MCF 10A (cell line): ENCODE data around the gene LIX1L. TPM values are rescaled to one million over a fixed set of nuclear protein-coding genes. Genes with fewer than 3 reads are reported as not detected.

Source experiments
- BruUV-seq: library from RNA; stranded (reverse); fragments of 400-500 nt; replicated peaks from 2 replicates; lab custom pipeline; 2021; lab: Mats Ljungman, UMichigan
- CTCF ChIA-PET: fragments of 300-600 bp; sonication (Branson Sonifier 250); formaldehyde crosslinking; extraction: SDS; loops from one replicate; lab custom pipeline; 2021; ENCODE audit warnings: antibody characterized with exemption, inconsistent platforms; lab: Yijun Ruan, JAX
- POLR2A ChIA-PET: fragments of 300-600, 350-650 bp; sonication (Branson Sonifier 250); formaldehyde crosslinking; extraction: SDS; loops from one replicate; lab custom pipeline; 2020; ENCODE audit warnings: antibody characterized with exemption, inconsistent platforms; lab: Yijun Ruan, JAX
- DNase-seq: peaks from one replicate; pipeline ENCODE4 v3.0.0-alpha.2; 2018; ENCODE audit not compliant: unreplicated experiment
- H3K27ac Mint-ChIP-seq: one replicate; pipeline ENCODE4 v1.8.0; 2022; ENCODE audit warnings: mild to moderate bottlenecking, low read depth, mixed read lengths; ENCODE audit not compliant: unreplicated experiment
- H3K27me3 Mint-ChIP-seq: one replicate; pipeline ENCODE4 v1.8.0; 2022; ENCODE audit warnings: mixed read lengths; ENCODE audit not compliant: insufficient read depth, unreplicated experiment
- H3K36me3 Mint-ChIP-seq: one replicate; pipeline ENCODE4 v1.8.0; 2022; ENCODE audit warnings: mild to moderate bottlenecking, moderate library complexity, mixed read lengths; ENCODE audit not compliant: insufficient read depth, unreplicated experiment
- H3K4me1 Mint-ChIP-seq: one replicate; pipeline ENCODE4 v1.8.0; 2022; ENCODE audit warnings: mixed read lengths; ENCODE audit not compliant: insufficient read depth, unreplicated experiment
- H3K4me3 Mint-ChIP-seq: one replicate; pipeline ENCODE4 v1.8.0; 2022; ENCODE audit warnings: mild to moderate bottlenecking, moderate library complexity, mixed read lengths; ENCODE audit not compliant: unreplicated experiment
- H3K9me3 Mint-ChIP-seq: one replicate; pipeline ENCODE4 v1.8.0; 2022; ENCODE audit warnings: mixed read lengths; ENCODE audit not compliant: unreplicated experiment
- CTCF ChIP-seq: fragments of 200-600 bp; IDR thresholded peaks from one replicate; pipeline ENCODE4 v1.8.0; 2022; ENCODE audit warnings: antibody characterized with exemption, mild to moderate bottlenecking; ENCODE audit not compliant: unreplicated experiment
- intact Hi-C: fragments of 100-400 bp; cut with micrococcal nuclease; formaldehyde crosslinking; loops from 2 replicates; pipeline ENCODE4 v1.14.1; 2022
- total RNA-seq: library from RNA; stranded (reverse); gene quantifications from 2 replicates; pipeline ENCODE4 v1.2.3, GENCODE V29; 2022

LIX1L gene
- total RNA-seq, 1 experiment from 2014 or later, result 42.1 TPM

DNA sequence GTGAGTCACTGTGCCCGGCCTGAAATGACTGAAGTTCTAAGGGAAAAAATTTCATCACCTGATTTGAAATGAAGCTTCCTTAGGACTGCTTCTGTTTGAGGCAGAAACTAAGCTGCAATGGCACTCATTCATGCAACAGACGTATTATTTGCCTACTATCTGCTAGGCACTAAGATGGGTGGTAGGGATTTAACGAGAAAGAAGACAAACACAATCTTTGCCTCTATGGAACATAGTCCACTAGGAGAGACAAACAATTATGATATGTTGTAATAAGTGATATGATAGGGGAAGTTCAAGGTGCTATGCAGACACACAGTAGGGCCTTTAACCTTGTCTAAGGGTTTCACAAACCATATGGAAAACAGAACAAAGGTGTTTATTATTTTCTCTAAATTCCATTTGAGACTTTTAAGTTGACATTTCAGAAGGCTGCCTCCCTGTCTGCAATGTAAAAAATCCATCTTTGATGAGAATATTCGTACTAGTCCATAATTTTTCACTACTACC is 11.3 kb downstream of the LIX1L start:
- TF ChIP-seq CTCF, result no peak
- Mint-ChIP-seq H3K36me3 (peaks cover 43% of the 10 kb centered on the region), H3K4me1 (peaks cover 5% of the 10 kb centered on the region), H3K27me3 (no peaks in the 10 kb centered on the region), H3K9me3 (no peaks in the 10 kb centered on the region), H3K4me3 (no peak overlapping the region), H3K27ac (no peak overlapping the region)
- ChIA-PET CTCF (interaction anchor here (0.6 to 1.2 kb wide), 2 partner anchors 26 to 61 kb away, joined by 3 read pairs; no protein-coding TSS in a partner anchor), POLR2A (interaction anchor here (0.9 to 1.4 kb wide), 3 partner anchors 11 to 19 kb away, joined by 3 to 6 read pairs (median 5); partner anchors contain the start of genes ANKRD34A, LIX1L, POLR3GL and RBM8A)
- intact Hi-C loops, result no loop called here
- DNase-seq, result no peak
- TSS peak; percentile 15 for BruUV-seq

DNA sequence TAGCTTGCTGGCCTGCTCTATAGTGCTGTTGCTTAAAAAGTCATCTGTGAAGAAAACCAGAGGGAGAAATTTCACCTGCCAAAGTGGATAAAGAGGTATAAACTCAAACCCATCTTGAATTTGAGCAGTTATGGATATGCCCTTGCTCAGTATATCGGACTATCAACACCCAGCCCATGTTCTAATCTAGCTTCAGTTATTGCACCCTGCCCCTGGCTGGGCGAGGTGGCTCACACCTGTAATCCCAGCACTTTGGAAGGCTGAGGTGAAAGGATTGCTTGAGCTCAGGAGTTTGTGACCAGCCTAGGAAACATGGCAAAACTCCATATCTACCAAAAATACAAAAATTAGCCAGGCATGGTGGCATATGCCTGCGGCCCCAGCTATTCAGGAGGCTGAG is 13.3 kb downstream of the LIX1L start:
- H3K27ac Mint-ChIP-seq, result no peak overlapping the region
- ChIA-PET CTCF (interaction anchor here (0.9 to 1.7 kb wide), 7 partner anchors 17 to 99 kb away, joined by 3 to 10 read pairs (median 4); partner anchors contain the start of genes ITGA10, NUDT17 and RBM8A), POLR2A (interaction anchor here (1.2 to 1.4 kb wide), 4 partner anchors 11 to 17 kb away, joined by 3 to 8 read pairs (median 4); partner anchors contain the start of genes LIX1L and RBM8A)
- H3K9me3 Mint-ChIP-seq, result no peaks in the 10 kb centered on the region
- DNase-seq, result no peak
- TF ChIP-seq CTCF, result no peak
- BruUV-seq, result no TSS peak
- H3K4me1 Mint-ChIP-seq, result peaks cover 5% of the 10 kb centered on the region
- H3K27me3 Mint-ChIP-seq, result no peaks in the 10 kb centered on the region
- H3K4me3 Mint-ChIP-seq, result no peak overlapping the region
- intact Hi-C loops, result no loop called here
- H3K36me3 Mint-ChIP-seq, result peaks cover 62% of the 10 kb centered on the region

DNA sequence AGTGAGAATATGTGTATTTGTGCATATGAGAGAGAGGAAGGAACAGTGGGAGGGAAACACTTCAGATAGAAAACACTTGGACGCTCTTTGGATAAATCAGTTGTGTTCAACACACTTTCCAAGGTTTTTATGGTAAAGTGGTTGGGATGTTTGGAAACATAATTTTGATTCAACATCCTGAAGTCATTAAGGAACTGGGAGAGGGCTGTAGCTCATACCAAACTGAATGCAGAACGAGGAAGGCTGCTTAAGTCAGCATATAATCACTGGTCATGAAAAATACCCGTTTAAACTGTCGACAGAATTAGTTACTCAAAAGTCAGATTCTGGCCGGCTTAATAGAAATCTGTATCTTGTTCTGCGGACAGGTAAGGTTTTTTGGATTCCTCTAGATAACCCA is 14.9 kb downstream of the LIX1L start:
- Mint-ChIP-seq H3K4me1 (no peaks in the 10 kb centered on the region), H3K27ac (no peak overlapping the region), H3K36me3 (peaks cover 72% of the 10 kb centered on the region), H3K4me3 (no peak overlapping the region), H3K27me3 (no peaks in the 10 kb centered on the region), H3K9me3 (no peaks in the 10 kb centered on the region)
- no peak for TF ChIP-seq CTCF
- BruUV-seq, result no TSS peak
- ChIA-PET CTCF (interaction anchor here (0.8 to 1.7 kb wide), 5 partner anchors 8 to 51 kb away, joined by 3 to 10 read pairs (median 6); partner anchors contain the start of gene ITGA10), POLR2A (interaction anchor here (0.8 to 2.5 kb wide), 7 partner anchors 9 to 21 kb away, joined by 3 to 15 read pairs (median 4); partner anchors contain the start of genes ANKRD34A, LIX1L, POLR3GL and RBM8A)
- no peak for DNase-seq
- intact Hi-C loops, result no loop called here

DNA sequence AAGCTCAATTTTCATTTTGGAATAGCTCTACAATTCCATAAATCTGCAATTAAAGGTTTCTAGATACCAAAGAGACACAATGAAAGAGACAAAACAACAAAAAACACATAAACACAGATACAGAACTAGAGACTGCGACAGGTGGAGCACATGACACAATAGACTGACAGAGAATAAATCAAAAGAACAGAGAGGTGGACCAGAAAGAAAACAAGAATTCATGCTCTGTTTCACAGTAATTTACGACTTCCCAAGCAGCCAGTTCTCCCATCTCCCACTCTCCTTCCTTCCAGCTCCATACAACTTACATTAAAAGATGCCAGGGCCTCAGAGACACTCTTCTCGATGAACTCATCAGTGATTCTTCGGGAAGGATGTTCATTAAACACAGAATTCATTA is 15.4 kb downstream of the LIX1L start:
- H3K36me3 Mint-ChIP-seq, result peaks cover 77% of the 10 kb centered on the region
- POLR2A ChIA-PET, result interaction anchor here (0.7 to 2.5 kb wide), 9 partner anchors 9 to 98 kb away, joined by 3 to 15 read pairs (median 4); partner anchors contain the start of genes ANKRD34A, LIX1L, POLR3GL and RBM8A
- no peak overlapping the region for H3K27ac Mint-ChIP-seq
- intact Hi-C loops, result no loop called here
- no peaks in the 10 kb centered on the region for H3K4me1 Mint-ChIP-seq
- no TSS peak for BruUV-seq
- DNase-seq, result no peak
- no peak for TF ChIP-seq CTCF
- no peaks in the 10 kb centered on the region for H3K9me3 Mint-ChIP-seq
- CTCF ChIA-PET, result interaction anchor here (0.8 to 1.7 kb wide), 4 partner anchors 11 to 51 kb away, joined by 3 to 10 read pairs (median 4); partner anchors contain the start of gene ITGA10
- no peaks in the 10 kb centered on the region for H3K27me3 Mint-ChIP-seq
- H3K4me3 Mint-ChIP-seq, result no peak overlapping the region
